ENCODE results near the gene SCFD2. TPM values are rescaled to one million over a fixed set of nuclear protein-coding genes. Genes with fewer than 3 reads are reported as not detected.

SCFD2 gene
- total RNA-seq, 4 donors from 2014 or later, result 24.7 to 49.2 (median 33.9) TPM

DNA sequence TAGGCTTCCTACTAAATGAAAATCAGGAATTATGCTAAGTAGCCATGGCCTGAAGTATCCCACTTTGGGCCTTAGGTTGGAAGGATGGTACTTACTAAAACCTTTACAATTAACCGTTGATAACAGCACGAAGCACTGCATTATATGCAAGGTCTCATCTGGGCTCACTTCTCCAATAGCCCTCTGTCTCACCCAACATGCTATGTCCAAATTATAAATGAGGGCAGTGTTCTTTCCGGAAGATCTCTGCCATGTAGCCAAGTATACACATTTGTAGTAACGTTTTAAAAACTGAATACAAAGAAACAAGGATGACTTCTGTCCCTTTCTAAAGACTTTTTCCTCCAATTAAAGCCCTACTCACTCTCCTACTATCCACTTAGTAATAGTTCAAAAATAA, 51.6 kb downstream of the SCFD2 start:
- TF ChIP-seq EP300 (IDR thresholded peaks at IDR 0.05) (no peak), POLR2A (IDR thresholded peaks at IDR 0.05) (no peak)
- TF ChIP-seq, protein P1, sequence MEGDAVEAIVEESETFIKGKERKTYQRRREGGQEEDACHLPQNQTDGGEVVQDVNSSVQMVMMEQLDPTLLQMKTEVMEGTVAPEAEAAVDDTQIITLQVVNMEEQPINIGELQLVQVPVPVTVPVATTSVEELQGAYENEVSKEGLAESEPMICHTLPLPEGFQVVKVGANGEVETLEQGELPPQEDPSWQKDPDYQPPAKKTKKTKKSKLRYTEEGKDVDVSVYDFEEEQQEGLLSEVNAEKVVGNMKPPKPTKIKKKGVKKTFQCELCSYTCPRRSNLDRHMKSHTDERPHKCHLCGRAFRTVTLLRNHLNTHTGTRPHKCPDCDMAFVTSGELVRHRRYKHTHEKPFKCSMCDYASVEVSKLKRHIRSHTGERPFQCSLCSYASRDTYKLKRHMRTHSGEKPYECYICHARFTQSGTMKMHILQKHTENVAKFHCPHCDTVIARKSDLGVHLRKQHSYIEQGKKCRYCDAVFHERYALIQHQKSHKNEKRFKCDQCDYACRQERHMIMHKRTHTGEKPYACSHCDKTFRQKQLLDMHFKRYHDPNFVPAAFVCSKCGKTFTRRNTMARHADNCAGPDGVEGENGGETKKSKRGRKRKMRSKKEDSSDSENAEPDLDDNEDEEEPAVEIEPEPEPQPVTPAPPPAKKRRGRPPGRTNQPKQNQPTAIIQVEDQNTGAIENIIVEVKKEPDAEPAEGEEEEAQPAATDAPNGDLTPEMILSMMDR (IDR thresholded peaks at IDR 0.05), result no peak
- no peak for DNase-seq (ENCODE audit: low spot score in 2 of 2)
- 53 to 59% methylated on average over 4 of the region's 4 CpGs for WGBS, 2 donors
- H3K4me1 ChIP-seq, result peaks cover 0 to 27% (median 0%) of the 10 kb centered on the region in 4 donors
- H3K27ac ChIP-seq, result no peak overlapping the region
- no peaks in the 10 kb centered on the region for H3K27me3 ChIP-seq
- no peaks in the 10 kb centered on the region for H3K9me3 ChIP-seq
- H3K36me3 ChIP-seq, result no peaks in the 10 kb centered on the region
- no peak overlapping the region for H3K4me3 ChIP-seq

DNA sequence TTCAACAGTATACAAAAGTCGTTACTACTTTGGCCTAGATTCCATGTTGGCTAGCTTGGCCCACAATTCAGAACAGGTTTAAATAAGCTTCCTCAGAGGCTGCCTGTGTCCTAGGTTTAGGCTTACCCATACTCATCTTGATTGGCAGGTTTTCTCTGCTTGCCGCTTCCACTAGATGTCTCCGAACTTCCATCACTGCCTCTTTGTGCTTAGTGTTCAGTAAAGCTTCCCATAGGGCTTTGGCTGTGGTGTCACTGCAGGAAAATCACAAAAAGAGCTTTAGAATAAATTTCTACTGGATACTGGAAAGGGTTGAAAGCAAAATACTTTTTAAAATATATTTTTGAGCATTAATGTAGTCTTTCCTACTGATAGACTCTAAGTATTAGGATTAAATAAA, 52.4 kb downstream of the SCFD2 start:
- TF ChIP-seq EP300 (IDR thresholded peaks at IDR 0.05) (no peak), POLR2A (IDR thresholded peaks at IDR 0.05) (no peak)
- TF ChIP-seq, protein P1 (IDR thresholded peaks at IDR 0.05), result peak in 1 of 5 experiments; percentile 9
- no peak overlapping the region for H3K4me3 ChIP-seq
- WGBS, 2 donors, result 68 to 80% methylated on average over 3 of the region's 3 CpGs
- no peak overlapping the region for H3K27ac ChIP-seq
- H3K27me3 ChIP-seq, result no peaks in the 10 kb centered on the region
- H3K36me3 ChIP-seq, result no peaks in the 10 kb centered on the region
- H3K4me1 ChIP-seq, result peaks cover 0 to 27% (median 0%) of the 10 kb centered on the region in 4 donors
- no peak for DNase-seq (ENCODE audit: low spot score in 2 of 2)
- no peaks in the 10 kb centered on the region for H3K9me3 ChIP-seq

DNA sequence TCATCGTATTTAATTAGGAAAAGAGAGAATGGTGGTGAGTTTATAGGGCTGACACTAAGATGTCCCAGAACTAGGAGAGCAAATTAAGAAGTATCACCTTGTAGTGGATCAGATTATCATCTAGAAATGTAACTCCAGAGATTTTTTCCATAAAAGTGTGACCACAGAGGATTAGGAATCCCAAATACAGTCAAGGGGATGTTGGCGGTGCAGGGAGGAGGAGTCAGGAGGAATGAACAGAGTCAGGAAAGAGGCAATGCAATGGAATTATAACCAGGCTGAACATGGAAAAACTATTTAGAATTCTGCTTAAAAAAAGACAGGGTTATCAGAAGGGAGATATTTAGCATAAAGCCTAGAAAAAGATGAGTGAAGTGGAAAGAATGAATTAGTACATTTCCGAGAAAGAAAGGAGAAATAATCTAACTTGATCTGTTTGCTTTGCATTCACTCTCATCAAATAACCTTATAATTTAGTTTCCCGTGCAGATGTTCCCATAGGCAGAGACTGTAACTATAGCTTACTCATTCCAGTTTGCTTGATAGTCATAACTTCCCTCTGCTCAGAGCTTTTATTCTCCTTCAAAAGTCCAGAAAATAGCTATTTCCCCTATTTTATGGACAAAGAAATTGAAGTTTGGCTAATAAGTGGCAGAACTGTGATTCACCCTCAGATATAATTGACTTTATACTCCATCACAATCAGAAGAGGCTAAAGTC, 56.4 kb downstream of the SCFD2 start:
- WGBS, 2 donors, result 71 to 74% methylated on average over 4 of the region's 4 CpGs
- Histone ChIP-seq H3K9me3 (no peaks in the 10 kb centered on the region), H3K36me3 (peaks cover 0 to 5% (median 0%) of the 10 kb centered on the region in 3 donors), H3K4me1 (peaks cover 0 to 13% (median 0%) of the 10 kb centered on the region in 4 donors), H3K4me3 (no peak overlapping the region), H3K27me3 (no peaks in the 10 kb centered on the region), H3K27ac (no peak overlapping the region)
- TF ChIP-seq POLR2A (IDR thresholded peaks at IDR 0.05) (no peak), EP300 (IDR thresholded peaks at IDR 0.05) (no peak)
- TF ChIP-seq, protein P1 (IDR thresholded peaks at IDR 0.05), result no peak
- no peak for DNase-seq (ENCODE audit: low spot score in 2 of 2)

DNA sequence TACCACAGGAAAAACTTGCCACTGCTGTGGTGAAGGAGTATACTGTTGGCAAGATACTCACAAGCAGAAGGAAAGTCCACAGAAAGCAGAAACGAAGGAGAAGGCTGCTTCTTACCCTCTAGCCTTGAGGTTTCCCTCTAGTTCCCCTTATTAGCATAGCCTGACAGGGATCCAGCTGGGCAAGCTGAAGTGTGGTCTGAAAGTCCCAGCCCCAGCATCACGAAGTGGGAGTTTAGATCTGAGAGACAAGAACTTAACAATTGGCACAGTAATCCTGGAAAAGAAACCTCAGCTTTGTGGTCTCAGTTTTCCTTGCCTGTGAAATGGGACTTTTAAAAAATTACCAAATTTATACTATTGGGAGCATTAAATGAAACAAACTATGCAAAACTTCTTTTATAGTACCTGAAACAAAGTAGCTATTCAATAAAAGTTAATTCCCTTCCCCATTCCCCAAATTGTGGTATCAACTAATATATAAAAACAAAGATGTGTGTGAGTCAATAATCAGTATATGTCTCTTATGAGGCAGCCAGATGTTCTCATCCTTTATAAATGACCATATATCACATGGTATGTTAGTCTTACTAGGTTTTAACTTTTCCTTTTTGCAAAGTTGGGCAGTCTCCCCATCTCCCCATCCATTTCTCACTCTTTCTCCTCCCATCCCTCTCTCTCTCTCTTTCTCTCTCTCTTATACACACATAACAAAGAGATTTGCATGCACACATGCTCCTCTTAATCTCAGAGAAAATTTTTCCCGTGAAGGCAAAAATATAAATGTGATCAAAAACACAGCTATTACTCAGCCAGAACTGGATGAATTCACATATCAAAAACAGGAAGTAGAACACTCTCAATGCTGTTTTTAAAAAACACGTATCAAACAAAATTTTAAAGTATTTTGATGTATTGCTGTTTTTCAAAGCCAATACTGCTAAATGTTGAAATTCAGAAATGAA, 57.8 kb downstream of the SCFD2 start:
- no peaks in the 10 kb centered on the region for H3K9me3 ChIP-seq
- TF ChIP-seq EP300 (IDR thresholded peaks at IDR 0.05) (no peak), POLR2A (IDR thresholded peaks at IDR 0.05) (no peak)
- TF ChIP-seq, protein P1 (IDR thresholded peaks at IDR 0.05), result no peak
- DNase-seq (ENCODE audit: low spot score in 2 of 2), result no peak
- peaks cover 0 to 5% (median 0%) of the 10 kb centered on the region in 4 donors for H3K4me1 ChIP-seq
- H3K27ac ChIP-seq, result peak overlapping the region in 2 of 4 donors; percentile 2 to 56
- peaks cover 0 to 9% (median 0%) of the 10 kb centered on the region in 3 donors for H3K36me3 ChIP-seq
- H3K4me3 ChIP-seq, result peak overlapping the region in 1 of 4 donors; percentile 14
- WGBS, 2 donors, result 46 to 52% methylated on average over 4 of the region's 4 CpGs
- no peaks in the 10 kb centered on the region for H3K27me3 ChIP-seq
